ENCODE data around the gene LRCH1. TPM values are rescaled to one million over a fixed set of nuclear protein-coding genes. Genes with fewer than 3 reads are reported as not detected.

LRCH1 gene
- total RNA-seq, 1 donor from 2014 or later = 17.0 TPM

- no peak for DNase-seq (ENCODE audit: low read depth)
These were observed 106.6 kb downstream of the LRCH1 start for GRCh38 chr13:46659413-46660065.

GRCh38 chr13:46660416-46660815 is 107.4 kb downstream of the LRCH1 start:
- no peak for TF ChIP-seq CTCF (conservative IDR thresholded peaks at IDR 0.05; ENCODE audit: low read depth, low read length)
- DNase-seq (ENCODE audit: low read depth) = no peak
- H3K4me3 ChIP-seq (ENCODE audit: low read depth, low read length) = no peak overlapping the region

More at GRCh38 chr13:46659413-46660065, 106.6 kb downstream of the LRCH1 start:
- no peak overlapping the region for H3K4me3 ChIP-seq (ENCODE audit: low read depth, low read length)
- TF ChIP-seq CTCF (conservative IDR thresholded peaks at IDR 0.05; ENCODE audit: low read depth, low read length) = no peak

- no peak overlapping the region for H3K4me3 ChIP-seq (ENCODE audit: low read depth, low read length)
- no peak for DNase-seq (ENCODE audit: low read depth)
- TF ChIP-seq CTCF (conservative IDR thresholded peaks at IDR 0.05; ENCODE audit: low read depth, low read length) = no peak
These were observed 107.9 kb downstream of the LRCH1 start for GRCh38 chr13:46660857-46661256.

GRCh38 chr13:46662690-46663089 is 109.7 kb downstream of the LRCH1 start:
- no peak for DNase-seq (ENCODE audit: low read depth)
- H3K4me3 ChIP-seq (ENCODE audit: low read depth, low read length) = no peak overlapping the region
- TF ChIP-seq CTCF (conservative IDR thresholded peaks at IDR 0.05; ENCODE audit: low read depth, low read length) = no peak

- TF ChIP-seq CTCF (conservative IDR thresholded peaks at IDR 0.05; ENCODE audit: low read depth, low read length) = no peak
- H3K4me3 ChIP-seq (ENCODE audit: low read depth, low read length) = no peak overlapping the region
- no peak for DNase-seq (ENCODE audit: low read depth)
These were observed 110.5 kb downstream of the LRCH1 start for GRCh38 chr13:46663206-46664037.

GRCh38 chr13:46664195-46664594 is 111.2 kb downstream of the LRCH1 start:
- no peak for DNase-seq (ENCODE audit: low read depth)
- TF ChIP-seq CTCF (conservative IDR thresholded peaks at IDR 0.05; ENCODE audit: low read depth, low read length) = no peak
- H3K4me3 ChIP-seq (ENCODE audit: low read depth, low read length) = no peak overlapping the region

All from epithelial cell of proximal tubule (primary cell).